ENCODE results near the gene OSTM1.
"Not testable (repeated sequence)": the region's sequence is repeated elsewhere in the genome, so short reads cannot be mapped to it uniquely, and the experiment has no call there.

DNA sequence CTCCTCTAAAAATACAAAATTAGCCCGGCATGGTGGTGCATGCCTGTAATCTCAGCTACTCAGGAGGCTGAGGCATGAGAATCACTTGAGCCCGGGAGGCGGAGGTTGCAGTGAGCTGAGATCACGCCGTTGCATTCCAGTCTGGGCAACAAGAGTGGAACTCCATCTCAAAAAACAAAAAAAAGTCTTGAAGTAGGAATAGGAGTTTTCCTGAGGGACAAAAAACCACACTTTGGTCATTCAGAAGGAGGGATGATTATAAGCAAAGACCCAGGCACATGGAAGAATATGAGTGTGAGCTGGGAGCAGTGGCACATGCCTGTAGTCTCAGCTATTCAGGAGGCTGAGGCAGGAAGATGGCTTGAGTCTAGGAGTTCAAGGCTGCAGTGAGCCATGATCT lies 74.3 kb downstream of the OSTM1 start:
- not testable (repeated sequence) for TF ChIP-seq CTCF (IDR thresholded peaks at IDR 0.05); RXRA (IDR thresholded peaks at IDR 0.05; ENCODE audit: borderline replicate concordance, low read depth)

All from SK-N-SH (cell line).